Measurements from ENCODE around the gene DPP4. TPM values are rescaled to one million over a fixed set of nuclear protein-coding genes. Genes with fewer than 3 reads are reported as not detected.
A peak's percentile ranks its signal among the peaks of the same experiment; 100 is the strongest.

Gene DPP4
- total RNA-seq, 1 experiment from 2014 or later: 2.8 TPM

DNA sequence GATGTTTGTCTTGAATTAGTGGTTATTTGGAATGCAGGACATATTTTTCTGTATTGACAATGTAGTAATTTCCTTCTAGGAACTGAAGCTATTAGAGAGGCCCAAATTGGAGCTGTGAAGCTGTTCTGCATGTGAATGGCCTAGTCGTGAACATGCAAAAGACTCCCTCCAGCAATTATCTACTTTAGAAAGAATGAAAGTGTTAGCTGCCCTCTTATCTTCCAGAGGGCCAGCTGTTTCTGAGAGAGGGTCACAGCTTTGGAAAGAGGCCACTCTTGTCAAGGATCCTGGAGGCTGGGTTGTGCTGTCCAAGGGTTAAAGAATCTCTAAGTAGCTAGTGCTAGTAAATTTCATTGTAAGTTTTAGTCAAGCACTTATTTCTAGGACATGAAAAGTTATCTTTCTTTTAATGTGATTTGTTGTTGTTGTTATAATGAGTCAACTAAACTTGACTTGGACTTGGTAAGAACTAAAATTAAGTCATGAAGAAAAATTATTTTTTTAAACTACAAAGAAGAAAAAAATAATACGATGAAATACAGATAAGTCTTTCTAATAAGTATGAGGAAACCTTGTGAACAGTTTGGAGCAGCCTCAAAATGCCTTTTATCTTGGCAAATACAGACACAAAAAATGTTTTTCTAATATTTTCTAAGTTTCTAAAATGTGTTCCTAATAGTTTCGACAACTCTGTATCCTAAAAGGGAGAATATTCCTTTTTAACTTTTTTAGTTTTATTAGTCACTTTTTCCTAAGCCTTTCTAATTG is 36.8 kb downstream of the DPP4 start:
- Histone ChIP-seq H3K56ac (ENCODE audit: insufficient read length, low read depth, low read length) (no peak overlapping the region), H3K23ac (ENCODE audit: insufficient read length, low read depth, low read length) (no peak overlapping the region), H3K4ac (ENCODE audit: low read depth, low read length) (no peak overlapping the region), H2AK5ac (ENCODE audit: insufficient read length, low read length) (no peak overlapping the region), H2BK15ac (ENCODE audit: low read depth, low read length) (no peak overlapping the region), H3K4me2 (ENCODE audit: insufficient read depth, insufficient read length, low read length) (no peak overlapping the region), H3K23me2 (ENCODE audit: insufficient read length, low read depth, low read length, poor library complexity, severe bottlenecking) (no peaks in the 10 kb centered on the region), H3K9ac (ENCODE audit: extremely low read depth, insufficient read length, low read length) (no peak overlapping the region), H3T11ph (ENCODE audit: low read length) (no peak overlapping the region), H3K79me2 (ENCODE audit: insufficient read depth, low read length) (no peaks in the 10 kb centered on the region), H2BK20ac (ENCODE audit: low read depth, low read length, poor library complexity, severe bottlenecking) (no peak overlapping the region), H4K20me1 (ENCODE audit: control insufficient read depth, insufficient read depth, insufficient read length) (no peaks in the 10 kb centered on the region), H3K14ac (ENCODE audit: insufficient read depth, low read length) (no peak overlapping the region), H2BK12ac (ENCODE audit: insufficient read length, low read depth, low read length) (no peak overlapping the region), H3K4me1 (ENCODE audit: insufficient read depth, low read length) (peaks cover 4% of the 10 kb centered on the region; the same call in 1 of the 2 replicates), H4K8ac (replicated peaks; ENCODE audit: insufficient read length, low read depth, low read length) (no peak overlapping the region), H2BK5ac (ENCODE audit: insufficient read length, low read length) (no peak overlapping the region), H3K9me3 (ENCODE audit: control insufficient read depth, low read depth, low read length) (no peaks in the 10 kb centered on the region), H2AFZ (ENCODE audit: low read length) (no peak overlapping the region), H3K27me3 (ENCODE audit: insufficient read depth, low read length) (no peaks in the 10 kb centered on the region), H3K27ac (ENCODE audit: insufficient read length, low read depth, low read length) (no peak overlapping the region), H3K18ac (ENCODE audit: insufficient read length, low read depth, low read length) (no peak overlapping the region), H4K91ac (ENCODE audit: insufficient read length, low read depth, low read length) (no peak overlapping the region), H4K5ac (ENCODE audit: insufficient read length, low read depth, low read length) (no peak overlapping the region), H3K79me1 (ENCODE audit: insufficient read depth, low read depth, low read length, poor library complexity, severe bottlenecking) (no peaks in the 10 kb centered on the region), H2BK120ac (ENCODE audit: low read depth, low read length, poor library complexity, severe bottlenecking) (no peak overlapping the region)
- no peaks in the 10 kb centered on the region for H3K27me3 Mint-ChIP-seq (ENCODE audit: low read depth)
- no peak overlapping the region for H3K27ac Mint-ChIP-seq
- H3K36me3 Mint-ChIP-seq (ENCODE audit: insufficient read depth in 1 of 3, low read depth in 3 of 3): peaks cover 0 to 4% (median 0%) of the 10 kb centered on the region in 3 experiments; a peak in 1 of 7 replicates
- H3K4me3 Mint-ChIP-seq: no peak overlapping the region
- H3K4me1 Mint-ChIP-seq: peaks cover 33 to 40% of the 10 kb centered on the region in 2 experiments
- TF ChIP-seq CTCF (conservative IDR thresholded peaks at IDR 0.05): no peak
- WGBS (ENCODE audit: extremely low coverage, insufficient read length, low lambda C conversion rate): no CpG with 5 or more reads among the region's 3 CpGs
- H3K9me3 Mint-ChIP-seq: no peaks in the 10 kb centered on the region
- DNase-seq: peak; percentile 54

Data from H9 (cell line).